ENCODE data around the gene MINAR2.

MINAR2 gene

DNA sequence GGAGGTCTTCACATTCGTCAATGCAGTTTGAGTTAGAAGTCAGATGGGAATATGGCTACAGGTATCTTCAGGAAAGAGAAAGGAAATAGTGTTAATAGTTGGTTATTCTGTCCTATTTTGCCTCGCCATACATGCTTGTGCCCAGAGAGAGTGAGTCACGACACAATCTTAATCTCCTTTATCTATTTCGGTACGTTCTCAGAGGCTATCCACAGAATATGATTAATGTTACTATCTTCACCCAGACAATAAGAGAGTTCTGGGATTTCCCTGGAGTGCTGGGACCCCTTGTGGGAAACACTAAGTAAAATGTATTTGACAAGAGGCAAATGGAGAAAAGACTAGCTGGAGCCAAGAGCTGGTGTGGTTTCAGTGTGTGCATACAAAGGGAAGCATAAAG lies 25.5 kb downstream of the MINAR2 start:
- no peak for DNase-seq

DNA sequence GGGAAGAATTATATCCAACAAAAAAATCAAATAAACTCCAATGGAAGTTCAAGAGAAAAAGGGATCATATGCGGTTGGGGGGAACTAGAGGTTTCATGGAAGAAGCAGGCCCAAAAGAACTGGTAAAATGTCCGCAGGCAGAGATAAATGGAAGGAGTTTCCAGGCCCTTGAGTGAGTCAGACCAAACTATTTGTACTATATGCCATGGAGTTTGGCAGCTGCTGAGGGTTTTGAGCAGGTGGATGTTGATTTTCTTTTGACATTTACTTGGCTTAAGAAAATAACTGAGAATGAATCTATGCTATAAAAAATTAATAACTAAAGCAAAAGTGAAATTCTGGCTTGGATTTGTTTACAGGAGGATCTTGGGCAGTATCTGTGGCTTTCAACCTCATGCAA lies 33.7 kb downstream of the MINAR2 start:
- no peak for DNase-seq

DNA sequence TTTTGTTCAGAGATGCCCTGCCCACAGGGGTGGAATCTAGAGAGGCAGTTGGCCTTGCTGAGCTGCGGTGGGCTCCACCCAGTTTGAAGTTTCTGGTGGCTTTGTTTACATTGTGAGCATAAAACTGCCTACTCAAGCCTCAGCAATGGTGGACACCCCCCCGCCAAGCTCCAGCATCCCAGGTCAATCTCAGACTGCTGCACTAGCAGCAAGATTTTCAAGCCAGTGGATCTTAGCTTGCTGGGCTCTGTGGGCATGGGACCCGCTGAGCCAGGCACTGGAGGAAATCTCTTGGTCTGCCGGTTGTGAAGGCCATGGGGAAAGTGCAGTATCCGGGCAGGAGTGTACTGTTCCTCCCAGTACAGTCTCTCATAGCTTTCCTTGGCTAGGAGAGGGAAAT lies 55.5 kb downstream of the MINAR2 start:
- no peak for DNase-seq

DNA sequence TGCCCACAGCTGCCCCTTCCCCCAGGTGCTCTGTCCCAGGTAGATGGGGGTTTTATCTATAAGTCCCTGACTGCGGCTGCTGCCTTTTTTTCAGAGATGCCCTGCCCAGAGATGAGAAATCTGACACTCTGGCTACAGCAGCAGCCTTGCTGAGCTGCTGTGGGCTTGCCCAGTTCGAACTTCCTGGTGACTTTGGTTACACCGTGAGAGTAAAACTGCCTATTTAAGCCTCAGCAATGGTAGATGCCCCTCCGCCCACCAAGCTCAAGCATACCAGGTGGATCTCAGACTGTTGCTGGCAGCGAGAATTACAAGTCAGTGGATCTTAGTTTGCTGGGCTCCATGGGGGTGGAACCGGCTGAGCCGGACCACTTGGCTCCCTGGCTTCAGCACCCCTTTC lies 56.8 kb downstream of the MINAR2 start:
- DNase-seq, result no peak

DNA sequence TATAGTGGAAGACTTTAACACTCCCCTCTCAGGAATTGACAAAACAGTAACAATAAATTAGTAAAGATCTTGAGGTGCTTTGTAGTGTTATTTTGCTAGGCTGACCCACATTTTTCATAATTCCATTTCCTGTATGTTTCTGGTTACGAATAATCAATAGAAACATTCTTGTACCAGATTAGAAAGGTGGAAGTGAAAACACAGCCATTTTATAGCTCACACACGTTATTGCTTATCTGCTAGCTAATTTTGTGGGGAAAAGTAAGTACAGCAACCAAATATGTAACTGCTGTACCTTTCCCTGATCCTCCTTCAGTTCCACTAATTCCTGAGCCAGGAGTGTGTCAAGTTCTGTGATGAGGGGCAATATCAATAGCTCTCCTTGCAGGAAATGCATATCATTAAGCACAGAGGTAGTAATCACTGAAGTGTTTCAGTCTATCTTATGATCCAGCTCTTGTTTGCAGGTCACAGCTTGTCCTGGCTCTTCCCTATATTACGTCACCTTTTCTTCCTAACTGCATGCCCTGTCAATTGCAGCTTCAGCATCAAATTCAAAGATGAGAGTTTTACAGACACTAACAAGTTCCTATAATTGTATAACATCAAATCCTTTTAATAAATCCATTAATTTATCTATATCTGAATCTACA lies 59.4 kb downstream of the MINAR2 start:
- no peak for DNase-seq
